DMS153 treated with DMSO at 0.1 percent for 48 hours (cell line): ENCODE results near the gene NLRP4.
"Not testable (repeated sequence)": the region's sequence is repeated elsewhere in the genome, so short reads cannot be mapped to it uniquely, and the experiment has no call there.

ENCODE experiments used
- DNase-seq: peaks from one replicate; lab custom pipeline; 2025; ENCODE audit not compliant: unreplicated experiment; lab: John Stamatoyannopoulos, UW

NLRP4 gene

GRCh38 chr19:55870736-55871135 lies 34.4 kb downstream of the NLRP4 start:
- DNase-seq, result no peak

- DNase-seq, result no peak
These were observed 40.9 kb downstream of the NLRP4 start for GRCh38 chr19:55877211-55877610.

- no peak for DNase-seq
These were observed 46.3 kb downstream of the NLRP4 start for GRCh38 chr19:55882626-55883025.

DNA sequence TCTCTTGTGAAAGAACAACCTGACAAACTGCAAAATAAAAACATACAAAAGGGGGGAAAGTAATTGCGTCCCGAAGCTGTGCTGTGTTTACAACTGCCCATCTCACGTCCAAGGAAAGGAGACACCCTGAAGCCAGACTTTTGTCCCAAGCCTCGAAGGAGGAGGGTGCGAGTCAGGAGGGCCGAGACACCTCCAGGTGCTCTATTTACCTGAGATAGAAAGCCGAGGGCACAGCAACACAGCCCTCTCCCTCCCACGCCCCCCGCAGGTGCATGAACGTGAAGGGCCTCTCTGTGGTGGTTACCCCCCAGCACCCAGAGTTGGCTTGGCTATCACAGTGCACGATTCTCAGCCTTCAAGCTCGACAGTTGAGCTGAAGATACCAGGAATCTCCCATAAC lies 62.6 kb downstream of the NLRP4 start:
- no peak for DNase-seq

DNA sequence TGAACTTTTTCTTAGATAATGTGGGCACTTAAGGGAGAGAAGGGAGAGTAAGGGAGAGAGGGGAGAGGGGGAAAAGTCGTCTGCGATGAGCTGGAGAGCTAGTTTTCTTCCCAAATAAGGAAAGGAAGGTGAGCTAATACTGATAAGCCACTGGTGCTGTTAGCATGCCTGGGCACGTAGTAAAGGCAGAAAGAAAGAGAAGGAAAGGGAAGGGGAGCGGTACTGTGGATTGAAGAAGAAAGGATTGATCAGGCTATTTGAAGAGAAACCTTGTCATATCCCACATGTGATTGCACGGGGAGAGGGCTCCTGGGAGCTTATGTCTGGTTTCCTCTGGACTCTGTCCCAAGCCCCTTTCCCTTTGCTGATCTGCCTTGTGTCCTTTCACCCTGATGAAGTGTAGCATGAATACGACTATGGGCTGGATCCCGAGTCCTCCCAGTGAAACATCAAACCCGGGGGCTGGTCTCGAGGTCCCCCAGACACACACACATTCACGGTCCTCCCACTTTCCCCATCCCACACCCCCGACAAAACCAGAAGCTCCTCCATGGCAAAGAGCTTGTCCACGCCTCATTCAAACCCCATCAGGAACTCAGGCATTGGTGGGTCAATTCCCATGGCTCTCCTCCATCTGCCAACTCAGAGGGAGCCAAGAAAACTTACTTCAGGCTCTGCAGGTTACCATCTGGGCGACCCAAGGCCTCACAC lies 65.2 kb downstream of the NLRP4 start:
- no peak for DNase-seq

GRCh38 chr19:55902080-55902751 lies 65.9 kb downstream of the NLRP4 start:
- no peak for DNase-seq

DNA sequence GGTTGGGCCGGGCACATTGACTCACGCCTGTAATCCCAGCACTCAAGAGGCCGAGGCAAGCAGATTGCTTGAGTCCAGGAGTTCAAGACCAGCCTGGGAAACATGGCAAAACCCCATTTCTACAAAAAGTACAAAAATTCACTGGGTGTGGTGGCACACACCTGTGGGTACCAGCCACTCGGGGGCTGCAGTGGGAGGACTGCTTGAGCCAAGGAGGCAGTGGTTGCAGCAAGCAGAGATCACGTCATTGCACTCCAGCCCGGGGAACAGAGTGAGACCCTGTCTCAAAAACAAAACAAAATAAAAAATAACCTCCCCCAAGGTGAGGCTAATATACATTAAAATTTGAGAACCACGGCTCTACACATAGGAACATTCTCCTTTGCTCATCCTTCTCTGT lies 70.9 kb downstream of the NLRP4 start:
- DNase-seq, result no peak

DNA sequence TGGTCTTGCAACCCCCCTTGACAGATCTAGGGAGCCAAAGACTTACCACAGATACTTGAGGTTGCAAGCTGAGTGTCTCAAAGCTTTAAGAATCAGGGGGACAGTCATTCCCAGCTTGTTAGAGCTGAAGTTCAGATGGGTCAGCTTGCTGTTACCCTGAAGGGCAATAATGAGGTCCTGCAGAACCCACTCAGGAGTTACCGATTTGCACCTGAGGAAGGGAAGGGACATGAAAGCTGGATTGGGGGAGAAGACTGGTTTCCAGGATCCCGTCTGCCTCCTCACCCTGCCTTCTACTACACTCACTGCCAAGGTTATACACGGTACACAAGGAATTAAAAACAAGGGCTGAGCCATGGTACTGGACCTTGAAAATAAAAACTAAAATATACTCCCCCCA lies 71.4 kb downstream of the NLRP4 start:
- no peak for DNase-seq

DNA sequence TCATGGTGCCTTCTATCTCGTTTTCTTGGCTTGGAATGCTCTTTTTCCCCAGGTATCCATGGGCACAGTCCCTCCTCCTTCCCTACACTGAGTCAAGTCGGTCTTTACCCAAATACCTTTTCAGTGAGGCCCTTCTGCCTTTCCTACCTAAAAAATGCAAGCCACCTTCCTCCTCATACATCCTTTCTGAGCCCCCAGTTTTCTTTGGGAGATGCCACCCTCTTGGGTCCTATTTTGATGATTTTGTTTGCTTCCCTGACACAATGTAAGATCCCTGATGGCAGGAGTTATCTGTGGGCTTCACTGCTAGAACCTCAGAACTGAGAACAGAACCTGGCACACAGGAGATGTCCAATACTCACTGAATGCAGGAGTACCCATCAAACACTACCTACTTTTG lies 73.5 kb downstream of the NLRP4 start:
- no peak for DNase-seq

DNA sequence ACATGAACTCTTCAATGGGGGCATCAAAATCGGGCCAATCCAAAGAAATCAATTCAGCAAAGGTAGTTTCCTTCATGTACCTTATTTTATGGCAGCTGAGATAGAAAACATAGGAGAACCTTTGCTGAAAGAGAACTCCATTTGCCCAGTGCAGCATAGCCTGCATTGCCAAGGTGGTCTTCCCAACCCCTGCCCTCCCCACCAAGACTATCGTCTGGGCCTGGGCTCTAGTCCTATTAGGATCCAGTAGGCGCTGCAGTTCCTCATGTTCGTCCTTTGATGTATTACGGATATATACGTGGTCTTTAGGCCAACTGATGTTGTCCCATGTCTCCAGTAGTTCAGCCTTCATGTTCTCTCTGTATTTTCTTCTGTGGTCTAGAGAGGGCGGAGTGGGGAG lies 76.6 kb downstream of the NLRP4 start:
- DNase-seq, result no peak

DNA sequence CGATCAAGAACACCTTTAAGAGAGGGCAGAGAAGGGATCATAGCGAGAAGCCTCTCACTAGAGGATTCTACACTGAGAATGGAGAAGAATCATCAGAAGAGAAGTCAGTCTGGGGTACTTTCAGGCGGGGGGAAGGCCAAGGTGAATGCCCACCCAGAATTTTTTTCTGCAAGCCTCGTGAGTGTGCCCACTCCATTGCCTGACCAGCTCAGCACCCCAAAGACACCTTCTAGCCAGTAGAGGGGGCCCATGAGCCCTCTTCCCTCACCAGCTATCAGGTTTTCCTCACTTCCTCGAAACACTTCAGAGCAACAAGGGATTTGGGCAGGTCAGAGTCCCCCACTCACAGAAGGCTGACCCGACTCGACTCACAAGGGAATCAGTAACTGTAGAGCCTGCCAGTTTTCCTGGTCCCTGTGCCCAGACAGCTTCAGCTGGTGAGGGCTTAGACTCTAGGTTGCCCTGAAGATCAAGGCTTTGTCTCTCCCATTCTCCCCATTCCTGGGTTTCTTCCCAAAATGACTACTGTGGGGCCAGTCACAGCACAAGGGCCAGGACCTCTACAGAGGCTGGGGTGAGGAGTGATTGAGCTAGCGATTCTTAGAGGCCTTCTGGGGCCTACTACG lies 77.4 kb downstream of the NLRP4 start:
- no peak for DNase-seq

- DNase-seq, result no peak
These were observed 87.2 kb downstream of the NLRP4 start for GRCh38 chr19:55923556-55923955.

DNA sequence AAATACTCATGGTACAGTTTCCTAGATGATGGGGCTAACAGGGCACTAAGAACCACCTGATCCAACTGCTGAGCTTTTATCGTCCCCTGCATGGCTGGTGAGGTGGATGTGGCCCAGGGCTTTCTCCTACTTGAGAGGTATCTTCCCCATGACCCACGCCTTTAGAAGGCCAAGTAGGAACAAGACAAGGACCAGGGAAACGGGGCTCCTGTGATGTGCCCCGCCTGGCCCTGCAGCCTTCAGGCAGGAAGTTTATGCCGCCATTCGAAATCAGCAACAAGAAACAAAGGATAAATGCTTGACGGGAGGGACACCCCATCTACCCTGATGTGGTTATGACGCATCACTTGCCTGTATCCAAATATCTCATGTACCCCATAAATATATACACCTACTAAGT lies 91.7 kb downstream of the NLRP4 start:
- DNase-seq, result no peak

- DNase-seq, result not testable (repeated sequence)
These were observed 92.9 kb downstream of the NLRP4 start for GRCh38 chr19:55929258-55929657.

DNA sequence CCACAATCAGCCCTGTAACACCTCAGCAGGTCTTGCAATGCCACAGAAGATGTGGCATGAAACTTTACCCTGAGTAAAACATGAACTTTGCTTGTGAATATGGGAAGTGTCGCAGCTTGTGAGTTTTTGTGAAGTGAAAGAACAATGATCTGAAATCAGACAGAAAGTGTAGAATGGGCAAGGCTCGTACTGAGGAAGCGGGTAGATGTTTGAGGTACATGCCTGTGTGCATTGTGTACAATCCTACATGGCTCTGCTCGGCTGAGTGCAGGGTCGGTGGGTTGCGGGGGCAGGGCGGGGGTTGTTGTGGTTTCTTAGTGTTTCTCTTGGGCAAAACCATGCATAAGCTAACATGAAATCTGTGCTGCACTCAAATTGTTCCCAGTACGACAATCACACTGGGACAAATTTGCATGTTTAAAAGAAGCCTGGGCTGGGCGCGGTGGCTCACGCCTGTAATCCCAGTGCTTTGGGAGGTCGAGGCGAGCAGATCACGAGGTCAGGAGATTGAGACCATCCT lies 94.7 kb downstream of the NLRP4 start:
- DNase-seq, result no peak
